SK-N-SH (cell line): ENCODE measurements around the gene EDIL3. TPM values are rescaled to one million over a fixed set of nuclear protein-coding genes. Genes with fewer than 3 reads are reported as not detected.

Experiments
- CTCF ChIA-PET: fragments of 300-600, 350-600 bp; formaldehyde crosslinking; extraction: SDS; loops from one replicate; lab custom pipeline; 2021; lab: Yijun Ruan, JAX
- POLR2A ChIA-PET: fragments of 350-600 bp; sonication (Branson Sonifier 250); formaldehyde crosslinking; extraction: SDS; loops from one replicate; lab custom pipeline; 2020; ENCODE audit warnings: antibody characterized with exemption, inconsistent platforms; lab: Yijun Ruan, JAX
- DNase-seq: peaks from one replicate; pipeline ENCODE4 v3.0.0; 2012
- H2AFZ ChIP-seq: fragments of 200-600 bp; sonication (generic); 2 replicates; pipeline ENCODE4 v1.8.1; 2016; ENCODE audit warnings: antibody characterized with exemption, mild to moderate bottlenecking, low read depth
- H3F3A ChIP-seq: fragments of 200-600 bp; sonication (generic); replicated peaks from 2 replicates; pipeline ENCODE3; 2016; ENCODE audit warnings: antibody characterized with exemption, mild to moderate bottlenecking; ENCODE audit not compliant: insufficient read depth
- H3K27ac ChIP-seq, 2 experiments: fragments of 200-500 bp in 1 of 2; fragments of 200-600 bp in 1 of 2; sonication (Bioruptor generic) in 1 of 2; sonication (generic), shearing (Covaris generic) in 1 of 2; 2 replicates each; pipeline versions ENCODE4 v1.5.1 to v1.6.1; 2014 to 2016; ENCODE audit warnings: low read depth in 2 of 2, inconsistent platforms in 1 of 2, low read length in 1 of 2, mild to moderate bottlenecking in 1 of 2, mixed read lengths in 1 of 2
- H3K27me3 ChIP-seq: fragments of 200-600 bp; sonication (generic), shearing (Covaris generic); 2 replicates; pipeline ENCODE4 v1.6.1; 2016; ENCODE audit warnings: mixed run types; ENCODE audit not compliant: insufficient read depth
- H3K36me3 ChIP-seq, 2 experiments: fragments of 200-500 bp in 1 of 2; fragments of 200-600 bp in 1 of 2; sonication (Bioruptor generic) in 1 of 2; sonication (generic) in 1 of 2; replicated peaks in 1 of 2; 2 replicates each; pipeline versions ENCODE3 to v1.5.1; 2014 to 2016; ENCODE audit warnings: low read length in 1 of 2, mild to moderate bottlenecking in 1 of 2; ENCODE audit not compliant: insufficient read depth in 2 of 2, control insufficient read depth in 1 of 2
- H3K4me1 ChIP-seq, 2 experiments: fragments of 200-500 bp in 1 of 2; fragments of 200-600 bp in 1 of 2; sonication (Bioruptor generic) in 1 of 2; sonication (generic), shearing (Covaris generic) in 1 of 2; 2 replicates each; pipeline versions ENCODE4 v1.5.1 to v1.6.1; 2014 to 2016; ENCODE audit warnings: low read depth in 1 of 2, low read length in 1 of 2, mixed run types in 1 of 2; ENCODE audit not compliant: insufficient read depth in 2 of 2, control insufficient read depth in 1 of 2
- H3K4me2 ChIP-seq: fragments of 200-600 bp; sonication (generic), shearing (Covaris generic); 2 replicates; pipeline ENCODE4 v1.6.1; 2017; ENCODE audit warnings: mixed run types
- H3K4me3 ChIP-seq, 2 experiments: fragments of 200-500 bp in 1 of 2; fragments of 200-600 bp in 1 of 2; sonication (Bioruptor generic) in 1 of 2; sonication (generic), shearing (Covaris generic) in 1 of 2; 2 replicates each; pipeline versions ENCODE4 v1.5.1 to v1.8.1; 2014 to 2016; ENCODE audit warnings: low read depth in 2 of 2, inconsistent platforms in 1 of 2, low read length in 1 of 2, mild to moderate bottlenecking in 1 of 2, mixed read lengths in 1 of 2, moderate library complexity in 1 of 2
- H3K79me2 ChIP-seq: fragments of 200-600 bp; sonication (generic); 2 replicates; pipeline ENCODE4 v1.8.1; 2017; ENCODE audit warnings: mild to moderate bottlenecking; ENCODE audit not compliant: insufficient read depth
- H3K9ac ChIP-seq: fragments of 200-600 bp; sonication (generic); 2 replicates; pipeline ENCODE4 v1.6.1; 2017; ENCODE audit warnings: mixed run types
- H3K9me2 ChIP-seq: fragments of 200-600 bp; sonication (generic); 2 replicates; pipeline ENCODE4 v1.6.1; 2017; ENCODE audit warnings: mixed run types
- H3K9me3 ChIP-seq: fragments of 200-600 bp; sonication (generic); 2 replicates; pipeline ENCODE4 v1.6.1; 2017; ENCODE audit warnings: mixed run types, mild to moderate bottlenecking, moderate library complexity
- H4K20me1 ChIP-seq: fragments of 200-600 bp; sonication (generic); 2 replicates; pipeline ENCODE4 v1.6.1; 2017; ENCODE audit warnings: mild to moderate bottlenecking, mixed run types; ENCODE audit not compliant: insufficient read depth
- CHD2 ChIP-seq: fragments of 150-350 bp; IDR thresholded peaks from 2 replicates; pipeline ENCODE4 v1.6.1; 2018; ENCODE audit warnings: low read length; ENCODE audit not compliant: partially characterized antibody
- ELF1 ChIP-seq: IDR thresholded peaks from 2 replicates; pipeline ENCODE4 v1.4.0; 2012
- FOXJ3 ChIP-seq: sonication (generic); formaldehyde crosslinking; IDR thresholded peaks from 2 replicates; pipeline ENCODE4 v1.5.1; 2020; ENCODE audit warnings: mild to moderate bottlenecking, missing genetic modification reagents
- FOXM1 ChIP-seq: IDR thresholded peaks from 2 replicates; pipeline ENCODE4 v1.4.0; 2012; ENCODE audit warnings: low read depth, mild to moderate bottlenecking
- GATA2 ChIP-seq: sonication (generic); formaldehyde crosslinking; IDR thresholded peaks from 2 replicates; pipeline ENCODE4 v1.5.0; 2020; ENCODE audit warnings: mild to moderate bottlenecking, missing genetic modification reagents
- MXI1 ChIP-seq: IDR thresholded peaks from 2 replicates; pipeline ENCODE4 v1.6.1; 2012; ENCODE audit warnings: mild to moderate bottlenecking, low read depth, low read length, improper control_type of control experiment
- POLR2AphosphoS5 ChIP-seq: IDR thresholded peaks from 2 replicates; pipeline ENCODE4 v1.6.1; 2012; ENCODE audit warnings: low read depth, low read length
- RFX5 ChIP-seq: IDR thresholded peaks from 2 replicates; pipeline ENCODE4 v1.6.1; 2012; ENCODE audit warnings: mild to moderate bottlenecking, improper control_type of control experiment, low read length
- SMC3 ChIP-seq: IDR thresholded peaks from 2 replicates; pipeline ENCODE4 v1.6.1; 2012; ENCODE audit warnings: low read depth, low read length, improper control_type of control experiment
- TCF12 ChIP-seq: IDR thresholded peaks from 2 replicates; pipeline ENCODE4 v1.4.0; 2012
- WGBS: methylation state at CpG from one replicate; pipeline ENCODE4 v1.1.6; 2017; ENCODE audit warnings: low lambda C conversion rate; 5-methylcytosine and 5-hydroxymethylcytosine counted together
- polyA plus RNA-seq, 3 experiments: library from polyadenylated mRNA; depleted of rRNA; stranded (reverse); fragments of >200 nt; gene quantifications; 2 replicates each; pipeline ENCODE4 v1.2.3, GENCODE V29; 2012
- TF ChIP-seq, protein P1 (sequence below): IDR thresholded peaks from 2 replicates; pipeline ENCODE4; 2012
- TF ChIP-seq, protein P2 (sequence below): IDR thresholded peaks from 2 replicates; pipeline ENCODE4 v1.4.0; 2012; ENCODE audit warnings: low read depth, borderline replicate concordance

The EDIL3 gene
- polyA plus RNA-seq, 1 of the 3 experiments (the other 2 are of a cell fraction), result 51.5 TPM

- Histone ChIP-seq H3K27ac (0 out of 4 replicates have a peak overlapping the region, but pooled peaks of 1 of the 2 experiments have one; percentile 0), H3K9me3 (no peaks in the 10 kb centered on the region), H3K36me3 (no peaks in the 10 kb centered on the region), H3K9me2 (no peaks in the 10 kb centered on the region), H3K9ac (no peak overlapping the region), H3K79me2 (peaks cover 60% of the 10 kb centered on the region), H3K27me3 (no peaks in the 10 kb centered on the region), H3F3A (peaks cover 6% of the 10 kb centered on the region), H3K4me1 (peaks cover 0 to 4% of the 10 kb centered on the region in 2 experiments; a peak in 3 of 4 replicates), H4K20me1 (no peaks in the 10 kb centered on the region), H3K4me3 (no peak overlapping the region), H2AFZ (no peak overlapping the region), H3K4me2 (no peak overlapping the region)
- CTCF ChIA-PET, result no interaction called here
- no peak for DNase-seq
- POLR2A ChIA-PET, result no interaction called here
- no peak for TF ChIP-seq ELF1
- TF ChIP-seq, protein P1, sequence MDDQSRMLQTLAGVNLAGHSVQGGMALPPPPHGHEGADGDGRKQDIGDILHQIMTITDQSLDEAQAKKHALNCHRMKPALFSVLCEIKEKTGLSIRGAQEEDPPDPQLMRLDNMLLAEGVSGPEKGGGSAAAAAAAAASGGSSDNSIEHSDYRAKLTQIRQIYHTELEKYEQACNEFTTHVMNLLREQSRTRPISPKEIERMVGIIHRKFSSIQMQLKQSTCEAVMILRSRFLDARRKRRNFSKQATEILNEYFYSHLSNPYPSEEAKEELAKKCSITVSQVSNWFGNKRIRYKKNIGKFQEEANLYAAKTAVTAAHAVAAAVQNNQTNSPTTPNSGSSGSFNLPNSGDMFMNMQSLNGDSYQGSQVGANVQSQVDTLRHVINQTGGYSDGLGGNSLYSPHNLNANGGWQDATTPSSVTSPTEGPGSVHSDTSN, result peak; percentile 58
- no peak for TF ChIP-seq MXI1
- no peak for TF ChIP-seq FOXJ3 (CRISPR knock-in tag)
These were observed 41.5 kb downstream of the EDIL3 start for GRCh38 chr5:84343171-84343570.

- no peaks in the 10 kb centered on the region for H3K27me3 ChIP-seq
- no peak overlapping the region for H3K27ac ChIP-seq
- H3K36me3 ChIP-seq, result peaks cover 0 to 7% of the 10 kb centered on the region in 2 experiments
- POLR2A ChIA-PET, result no interaction called here
- CTCF ChIA-PET, result no interaction called here
- 80% methylated on average over 5 of the region's 5 CpGs for WGBS
- no peaks in the 10 kb centered on the region for H3K9me2 ChIP-seq
- peaks cover 59% of the 10 kb centered on the region; the same call in 1 of the 2 replicates for H3K79me2 ChIP-seq
- DNase-seq, result no peak
- no peak overlapping the region for H2AFZ ChIP-seq
- H4K20me1 ChIP-seq, result no peaks in the 10 kb centered on the region
- no peaks in the 10 kb centered on the region for H3F3A ChIP-seq
- no peak overlapping the region for H3K4me2 ChIP-seq
- TF ChIP-seq TCF12 (no peak), RFX5 (no peak), CHD2 (no peak), SMC3 (no peak), FOXM1 (no peak), POLR2AphosphoS5 (no peak), FOXJ3 (CRISPR knock-in tag) (no peak)
- TF ChIP-seq, all 33 proteins: peak for 0
- Histone ChIP-seq H3K4me1 (0 out of 4 replicates have a peak, but pooled peaks cover 0 to under 1% of the 10 kb centered on the region in 2 experiments), H3K4me3 (no peak overlapping the region), H3K9ac (no peak overlapping the region), H3K9me3 (no peaks in the 10 kb centered on the region)
These were observed 52.6 kb downstream of the EDIL3 start for GRCh38 chr5:84332106-84332505.

DNA sequence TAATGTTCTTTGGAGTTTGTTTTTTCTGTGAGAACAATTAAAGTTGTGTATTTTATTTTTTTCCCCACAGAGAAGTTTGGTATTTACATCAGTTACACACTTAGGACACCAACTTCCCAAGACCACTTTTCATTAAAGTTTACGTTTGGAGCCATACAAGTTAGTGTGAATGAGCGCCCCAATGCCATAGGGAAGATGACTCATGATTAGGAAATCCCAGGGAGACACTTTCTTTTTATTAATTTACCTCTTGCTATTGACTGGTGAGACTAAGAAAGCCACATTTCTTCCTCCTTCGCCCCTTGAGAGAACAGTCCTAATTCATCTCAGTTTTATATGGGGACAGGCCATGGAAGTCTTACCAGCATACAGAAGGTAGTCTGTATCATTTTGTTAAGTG lies 57.1 kb downstream of the EDIL3 start:
- WGBS, result 79% methylated on average over 3 of the region's 3 CpGs
- TF ChIP-seq TCF12, result no peak
- TF ChIP-seq, protein P2, sequence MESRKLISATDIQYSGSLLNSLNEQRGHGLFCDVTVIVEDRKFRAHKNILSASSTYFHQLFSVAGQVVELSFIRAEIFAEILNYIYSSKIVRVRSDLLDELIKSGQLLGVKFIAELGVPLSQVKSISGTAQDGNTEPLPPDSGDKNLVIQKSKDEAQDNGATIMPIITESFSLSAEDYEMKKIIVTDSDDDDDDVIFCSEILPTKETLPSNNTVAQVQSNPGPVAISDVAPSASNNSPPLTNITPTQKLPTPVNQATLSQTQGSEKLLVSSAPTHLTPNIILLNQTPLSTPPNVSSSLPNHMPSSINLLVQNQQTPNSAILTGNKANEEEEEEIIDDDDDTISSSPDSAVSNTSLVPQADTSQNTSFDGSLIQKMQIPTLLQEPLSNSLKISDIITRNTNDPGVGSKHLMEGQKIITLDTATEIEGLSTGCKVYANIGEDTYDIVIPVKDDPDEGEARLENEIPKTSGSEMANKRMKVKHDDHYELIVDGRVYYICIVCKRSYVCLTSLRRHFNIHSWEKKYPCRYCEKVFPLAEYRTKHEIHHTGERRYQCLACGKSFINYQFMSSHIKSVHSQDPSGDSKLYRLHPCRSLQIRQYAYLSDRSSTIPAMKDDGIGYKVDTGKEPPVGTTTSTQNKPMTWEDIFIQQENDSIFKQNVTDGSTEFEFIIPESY, result no peak
- TF ChIP-seq GATA2, result no peak

More for the DNA sequence above, 57.1 kb downstream of the EDIL3 start:
- peaks cover 0 to 31% of the 10 kb centered on the region in 2 experiments for H3K36me3 ChIP-seq
- CTCF ChIA-PET, result interaction anchor here (1.1 kb wide), 1 partner anchor 610 kb away, joined by 6 read pairs; no protein-coding TSS in a partner anchor
- peaks cover 14% of the 10 kb centered on the region for H3K9me3 ChIP-seq
- peaks cover 55% of the 10 kb centered on the region; the same call in 1 of the 2 replicates for H3K79me2 ChIP-seq
- H3K27me3 ChIP-seq, result no peaks in the 10 kb centered on the region
- POLR2A ChIA-PET, result no interaction called here
- H3K9ac ChIP-seq, result no peak overlapping the region
- peaks cover 5% of the 10 kb centered on the region for H3F3A ChIP-seq
- H3K4me2 ChIP-seq, result no peak overlapping the region
- no peak overlapping the region for H3K4me3 ChIP-seq
- H3K27ac ChIP-seq, result no peak overlapping the region
- no peak for DNase-seq
- no peaks in the 10 kb centered on the region for H3K9me2 ChIP-seq
- H4K20me1 ChIP-seq, result no peaks in the 10 kb centered on the region
- no peak overlapping the region for H2AFZ ChIP-seq
- no peaks in the 10 kb centered on the region for H3K4me1 ChIP-seq
